MCF 10A (cell line): ENCODE data around the gene GMCL2. TPM values are rescaled to one million over a fixed set of nuclear protein-coding genes. Genes with fewer than 3 reads are reported as not detected.

Source experiments
- BruUV-seq: library from RNA; stranded (reverse); fragments of 400-500 nt; replicated peaks from 2 replicates; lab custom pipeline; 2021; lab: Mats Ljungman, UMichigan
- CTCF ChIA-PET: fragments of 300-600 bp; sonication (Branson Sonifier 250); formaldehyde crosslinking; extraction: SDS; loops from one replicate; lab custom pipeline; 2021; ENCODE audit warnings: antibody characterized with exemption, inconsistent platforms; lab: Yijun Ruan, JAX
- POLR2A ChIA-PET: fragments of 300-600, 350-650 bp; sonication (Branson Sonifier 250); formaldehyde crosslinking; extraction: SDS; loops from one replicate; lab custom pipeline; 2020; ENCODE audit warnings: antibody characterized with exemption, inconsistent platforms; lab: Yijun Ruan, JAX
- DNase-seq: peaks from one replicate; pipeline ENCODE4 v3.0.0-alpha.2; 2018; ENCODE audit not compliant: unreplicated experiment
- H3K27ac Mint-ChIP-seq: one replicate; pipeline ENCODE4 v1.8.0; 2022; ENCODE audit warnings: mild to moderate bottlenecking, low read depth, mixed read lengths; ENCODE audit not compliant: unreplicated experiment
- H3K27me3 Mint-ChIP-seq: one replicate; pipeline ENCODE4 v1.8.0; 2022; ENCODE audit warnings: mixed read lengths; ENCODE audit not compliant: insufficient read depth, unreplicated experiment
- H3K36me3 Mint-ChIP-seq: one replicate; pipeline ENCODE4 v1.8.0; 2022; ENCODE audit warnings: mild to moderate bottlenecking, moderate library complexity, mixed read lengths; ENCODE audit not compliant: insufficient read depth, unreplicated experiment
- H3K4me1 Mint-ChIP-seq: one replicate; pipeline ENCODE4 v1.8.0; 2022; ENCODE audit warnings: mixed read lengths; ENCODE audit not compliant: insufficient read depth, unreplicated experiment
- H3K4me3 Mint-ChIP-seq: one replicate; pipeline ENCODE4 v1.8.0; 2022; ENCODE audit warnings: mild to moderate bottlenecking, moderate library complexity, mixed read lengths; ENCODE audit not compliant: unreplicated experiment
- H3K9me3 Mint-ChIP-seq: one replicate; pipeline ENCODE4 v1.8.0; 2022; ENCODE audit warnings: mixed read lengths; ENCODE audit not compliant: unreplicated experiment
- intact Hi-C: fragments of 100-400 bp; cut with micrococcal nuclease; formaldehyde crosslinking; loops from 2 replicates; pipeline ENCODE4 v1.14.1; 2022
- total RNA-seq: library from RNA; stranded (reverse); gene quantifications from 2 replicates; pipeline ENCODE4 v1.2.3, GENCODE V29; 2022
- TF ChIP-seq, protein P1 (sequence below): fragments of 200-600 bp; IDR thresholded peaks from one replicate; pipeline ENCODE4 v1.8.0; 2022; ENCODE audit warnings: antibody characterized with exemption, mild to moderate bottlenecking; ENCODE audit not compliant: unreplicated experiment

Gene GMCL2
- total RNA-seq, 1 experiment from 2014 or later, result not detected

DNA sequence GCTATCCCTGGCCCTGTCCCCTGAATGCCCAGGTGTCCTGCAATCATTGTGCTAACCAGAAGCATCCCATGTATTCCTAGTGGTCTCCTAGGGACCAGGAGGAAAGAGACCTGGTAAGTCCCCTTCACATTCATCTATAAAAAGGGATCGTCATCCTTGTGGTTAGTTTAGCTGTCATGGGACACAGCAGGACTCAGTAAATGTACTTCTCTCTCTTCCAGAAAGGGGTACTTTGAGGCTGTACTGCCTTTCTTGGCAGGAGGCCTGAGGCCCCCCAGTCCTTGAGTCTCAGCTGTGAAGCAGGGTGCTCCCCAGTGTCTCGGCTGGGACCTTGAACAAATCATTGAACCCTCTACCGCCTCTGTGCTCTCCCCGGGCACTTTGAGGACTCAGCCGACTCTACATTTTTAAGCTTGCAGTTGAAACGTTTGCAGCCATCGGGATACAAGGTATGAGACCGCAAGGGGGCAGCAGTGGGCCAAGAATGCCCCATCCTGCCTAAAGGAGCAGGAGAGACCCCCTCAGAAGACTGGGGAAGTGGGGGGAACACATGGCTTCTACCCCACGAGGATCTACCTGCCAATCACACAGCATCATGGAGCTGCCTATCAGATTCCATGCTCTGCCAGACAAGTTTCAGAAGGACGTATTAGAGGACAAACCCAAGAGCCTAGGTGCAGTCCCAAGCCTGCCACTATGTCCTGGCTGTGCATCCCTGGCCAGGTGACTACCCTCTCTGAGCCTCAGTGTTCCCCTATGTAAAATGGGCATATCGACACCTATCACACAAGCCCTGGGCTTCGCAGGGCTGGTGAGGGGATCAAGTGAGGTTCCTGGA, 47.8 kb upstream of the GMCL2 start:
- no TSS peak for BruUV-seq
- Mint-ChIP-seq H3K27ac (no peak overlapping the region), H3K27me3 (no peaks in the 10 kb centered on the region), H3K9me3 (no peaks in the 10 kb centered on the region), H3K4me1 (peaks cover 48% of the 10 kb centered on the region), H3K36me3 (peaks cover 19% of the 10 kb centered on the region), H3K4me3 (no peak overlapping the region)
- ChIA-PET POLR2A (interaction anchor here (0.7 to 0.8 kb wide), 2 partner anchors 28 to 31 kb away, joined by 3 read pairs; partner anchors contain the start of gene HNRNPAB), CTCF (interaction anchor here (0.5 to 2.7 kb wide), 40 partner anchors 8 to 1519 kb away, joined by 3 to 22 read pairs (median 4); partner anchors contain the start of gene COL23A1)
- intact Hi-C loops, result loop anchor here (2.0 to 5.0 kb wide), 3 partner anchors 46 to 1260 kb away; no protein-coding TSS in a partner anchor
- TF ChIP-seq, protein P1, sequence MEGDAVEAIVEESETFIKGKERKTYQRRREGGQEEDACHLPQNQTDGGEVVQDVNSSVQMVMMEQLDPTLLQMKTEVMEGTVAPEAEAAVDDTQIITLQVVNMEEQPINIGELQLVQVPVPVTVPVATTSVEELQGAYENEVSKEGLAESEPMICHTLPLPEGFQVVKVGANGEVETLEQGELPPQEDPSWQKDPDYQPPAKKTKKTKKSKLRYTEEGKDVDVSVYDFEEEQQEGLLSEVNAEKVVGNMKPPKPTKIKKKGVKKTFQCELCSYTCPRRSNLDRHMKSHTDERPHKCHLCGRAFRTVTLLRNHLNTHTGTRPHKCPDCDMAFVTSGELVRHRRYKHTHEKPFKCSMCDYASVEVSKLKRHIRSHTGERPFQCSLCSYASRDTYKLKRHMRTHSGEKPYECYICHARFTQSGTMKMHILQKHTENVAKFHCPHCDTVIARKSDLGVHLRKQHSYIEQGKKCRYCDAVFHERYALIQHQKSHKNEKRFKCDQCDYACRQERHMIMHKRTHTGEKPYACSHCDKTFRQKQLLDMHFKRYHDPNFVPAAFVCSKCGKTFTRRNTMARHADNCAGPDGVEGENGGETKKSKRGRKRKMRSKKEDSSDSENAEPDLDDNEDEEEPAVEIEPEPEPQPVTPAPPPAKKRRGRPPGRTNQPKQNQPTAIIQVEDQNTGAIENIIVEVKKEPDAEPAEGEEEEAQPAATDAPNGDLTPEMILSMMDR, result peak; percentile 92
- DNase-seq, result peak; percentile 83

DNA sequence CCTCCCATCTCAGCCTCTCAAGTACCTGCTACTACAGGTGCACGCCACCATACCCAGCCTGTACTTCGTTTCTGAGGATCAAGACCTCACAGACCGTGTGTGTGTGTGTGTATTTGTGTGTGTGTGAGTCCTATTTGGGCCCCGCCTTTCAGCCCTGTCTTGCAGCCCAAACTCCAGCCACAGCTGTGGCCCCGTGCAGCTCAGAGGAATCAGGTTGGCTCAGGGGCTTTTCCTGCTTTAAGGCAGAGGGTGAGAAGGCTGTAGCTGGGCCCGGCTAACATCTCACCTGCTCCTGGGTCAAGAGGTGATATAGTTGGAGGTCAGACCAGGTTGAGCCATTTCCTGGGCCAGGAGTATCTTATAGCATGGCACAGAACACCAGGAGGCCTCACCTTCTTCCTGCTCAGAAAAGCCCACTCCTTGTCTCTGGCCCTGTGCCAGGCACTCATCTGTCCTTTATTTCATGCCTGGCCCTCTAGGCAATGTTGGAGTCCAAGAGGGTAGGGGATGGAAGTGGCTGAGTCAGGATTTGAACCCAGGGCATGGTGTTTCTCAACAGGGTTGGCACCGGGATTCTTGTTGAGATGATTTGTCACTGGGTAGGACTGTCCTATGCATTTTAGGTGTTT, 47.1 kb upstream of the GMCL2 start:
- Mint-ChIP-seq H3K4me3 (no peak overlapping the region), H3K4me1 (peaks cover 52% of the 10 kb centered on the region), H3K27me3 (no peaks in the 10 kb centered on the region), H3K36me3 (peaks cover 26% of the 10 kb centered on the region), H3K9me3 (no peaks in the 10 kb centered on the region), H3K27ac (no peak overlapping the region)
- no peak for DNase-seq
- TF ChIP-seq, protein P1, result no peak
- intact Hi-C loops, result loop anchor here (2.0 to 5.0 kb wide), 3 partner anchors 47 to 1261 kb away; no protein-coding TSS in a partner anchor
- no TSS peak for BruUV-seq
- CTCF ChIA-PET, result interaction anchor here (0.5 to 2.7 kb wide), 35 partner anchors 8 to 1260 kb away, joined by 3 to 22 read pairs (median 4); partner anchors contain the start of gene COL23A1
- POLR2A ChIA-PET, result interaction anchor here (0.7 to 1.4 kb wide), 3 partner anchors 16 to 34 kb away, joined by 3 read pairs; no protein-coding TSS in a partner anchor

DNA sequence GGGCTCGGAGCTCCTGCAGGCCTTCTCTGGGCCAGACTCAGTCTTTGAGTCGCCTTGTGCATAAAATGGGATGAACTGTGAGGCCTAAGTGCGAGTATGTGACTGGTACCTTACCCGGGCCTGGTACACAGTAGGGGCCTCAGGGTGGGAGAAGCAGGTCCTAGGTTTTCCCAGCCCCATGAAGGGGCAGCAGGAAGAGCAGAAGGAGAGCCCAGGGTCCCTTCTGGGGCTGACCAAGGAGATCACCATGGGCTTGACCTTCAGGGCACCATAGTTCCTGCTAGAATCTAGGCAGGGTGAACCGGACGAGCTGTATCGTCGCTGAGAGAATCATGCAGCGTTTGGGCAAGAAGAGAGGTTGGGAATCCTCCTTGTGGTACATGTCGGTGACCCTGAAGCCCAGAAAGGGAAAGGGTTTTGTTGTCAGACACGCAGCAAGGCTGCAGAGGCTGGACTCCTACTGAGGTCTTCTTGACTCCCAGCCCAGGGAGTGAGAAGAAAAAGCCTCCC, 45.8 kb upstream of the GMCL2 start:
- TSS peak; percentile 66 for BruUV-seq

More for the DNA sequence above, 45.8 kb upstream of the GMCL2 start:
- ChIA-PET POLR2A (interaction anchor here (1.4 to 6.4 kb wide), 5 partner anchors 11 to 33 kb away, joined by 3 to 32 read pairs (median 14); partner anchors contain the start of gene HNRNPAB), CTCF (interaction anchor here (0.6 to 2.7 kb wide), 3 partner anchors 19 to 157 kb away, joined by 3 to 22 read pairs (median 3); no protein-coding TSS in a partner anchor)
- peaks cover 39% of the 10 kb centered on the region for H3K36me3 Mint-ChIP-seq
- no peak for DNase-seq
- peak overlapping the region; percentile 84 for H3K27ac Mint-ChIP-seq
- H3K4me3 Mint-ChIP-seq, result peak overlapping the region; percentile 80
- H3K27me3 Mint-ChIP-seq, result no peaks in the 10 kb centered on the region
- H3K4me1 Mint-ChIP-seq, result peaks cover 57% of the 10 kb centered on the region
- intact Hi-C loops, result loop anchor here (2.0 to 5.0 kb wide), 2 partner anchors 28 to 554 kb away; partner anchors contain the start of gene HNRNPAB
- TF ChIP-seq, protein P1, result no peak
- H3K9me3 Mint-ChIP-seq, result peaks cover 1% of the 10 kb centered on the region
